ENCODE results near the gene SHISA5. TPM values are rescaled to one million over a fixed set of nuclear protein-coding genes. Genes with fewer than 3 reads are reported as not detected.

The SHISA5 gene
- total and polyA plus RNA-seq, 2 experiments from 2014 or later, result 192 to 369 TPM

- TF ChIP-seq EZH2phosphoT487 (IDR thresholded peaks at IDR 0.05; ENCODE audit: low read depth, severe bottlenecking, unreplicated experiment) (no peak), CTCF (IDR thresholded peaks at IDR 0.05; ENCODE audit: poor library complexity) (no peak), EZH2 (IDR thresholded peaks at IDR 0.05; ENCODE audit: borderline replicate concordance) (no peak)
- 22% methylated on average over 6 of the region's 6 CpGs for WGBS (ENCODE audit: low lambda C conversion rate, missing lambda C conversion rate)
- H2AFZ ChIP-seq, result peak overlapping the region; percentile 90
These were observed 57.9 kb downstream of the SHISA5 start for GRCh38 chr3:48446043-48446424.

GRCh38 chr3:48445277-48445882 is 58.6 kb downstream of the SHISA5 start:
- Histone ChIP-seq H3K36me3 (replicated peaks; ENCODE audit: insufficient read depth, low read depth) (no peaks in the 10 kb centered on the region), H2AFZ (no peak overlapping the region), H3K27me3 (no peaks in the 10 kb centered on the region), H3K9me3 (ENCODE audit: low read depth) (no peaks in the 10 kb centered on the region), H3K9me2 (replicated peaks; ENCODE audit: insufficient read depth) (no peaks in the 10 kb centered on the region), H3K27ac (no peak overlapping the region), H4K20me1 (ENCODE audit: insufficient read depth, poor library complexity, severe bottlenecking) (peaks cover 10% of the 10 kb centered on the region), H3K4me3 (no peak overlapping the region), H3K4me1 (ENCODE audit: insufficient read depth) (peaks cover 25% of the 10 kb centered on the region), H3K79me2 (peaks cover 48% of the 10 kb centered on the region), H3K4me2 (peak overlapping the region; percentile 91)
- TF ChIP-seq EZH2 (IDR thresholded peaks at IDR 0.05; ENCODE audit: borderline replicate concordance) (no peak), CTCF (IDR thresholded peaks at IDR 0.05; ENCODE audit: poor library complexity) (no peak), EZH2phosphoT487 (IDR thresholded peaks at IDR 0.05; ENCODE audit: low read depth, severe bottlenecking, unreplicated experiment) (no peak)
- DNase-seq (ENCODE audit: low spot score), result no peak
- WGBS (ENCODE audit: low lambda C conversion rate, missing lambda C conversion rate), result 85% methylated on average over 6 of the region's 6 CpGs

More at GRCh38 chr3:48446043-48446424, 57.9 kb downstream of the SHISA5 start:
- Histone ChIP-seq H3K27me3 (no peaks in the 10 kb centered on the region), H3K9me3 (ENCODE audit: low read depth) (no peaks in the 10 kb centered on the region), H3K9me2 (replicated peaks; ENCODE audit: insufficient read depth) (no peaks in the 10 kb centered on the region), H3K27ac (peak overlapping the region; percentile 73), H4K20me1 (ENCODE audit: insufficient read depth, poor library complexity, severe bottlenecking) (peaks cover 10% of the 10 kb centered on the region), H3K4me3 (peak overlapping the region; percentile 75), H3K79me2 (peaks cover 42% of the 10 kb centered on the region), H3K4me2 (peak overlapping the region; percentile 91), H3K36me3 (replicated peaks; ENCODE audit: insufficient read depth, low read depth) (no peaks in the 10 kb centered on the region), H3K4me1 (ENCODE audit: insufficient read depth) (peaks cover 24% of the 10 kb centered on the region)
- DNase-seq (ENCODE audit: low spot score), result no peak

- Histone ChIP-seq H4K20me1 (ENCODE audit: insufficient read depth, poor library complexity, severe bottlenecking) (peaks cover 10% of the 10 kb centered on the region), H3K79me2 (peaks cover 44% of the 10 kb centered on the region), H3K27me3 (no peaks in the 10 kb centered on the region), H3K27ac (peak overlapping the region; percentile 94), H3K4me3 (no peak overlapping the region), H2AFZ (no peak overlapping the region), H3K9me3 (ENCODE audit: low read depth) (no peaks in the 10 kb centered on the region), H3K9me2 (replicated peaks; ENCODE audit: insufficient read depth) (no peaks in the 10 kb centered on the region), H3K4me1 (ENCODE audit: insufficient read depth) (peaks cover 16% of the 10 kb centered on the region), H3K36me3 (replicated peaks; ENCODE audit: insufficient read depth, low read depth) (no peaks in the 10 kb centered on the region), H3K4me2 (peak overlapping the region; percentile 85)
- TF ChIP-seq EZH2 (IDR thresholded peaks at IDR 0.05; ENCODE audit: borderline replicate concordance) (no peak), CTCF (IDR thresholded peaks at IDR 0.05; ENCODE audit: poor library complexity) (no peak), EZH2phosphoT487 (IDR thresholded peaks at IDR 0.05; ENCODE audit: low read depth, severe bottlenecking, unreplicated experiment) (no peak)
- 72% methylated on average over 6 of the region's 6 CpGs for WGBS (ENCODE audit: low lambda C conversion rate, missing lambda C conversion rate)
- no peak for DNase-seq (ENCODE audit: low spot score)
These were observed 62.0 kb downstream of the SHISA5 start for GRCh38 chr3:48441940-48442339.
